GM12874 (cell line): ENCODE results near the gene TRPM3.

Source experiments
- TF ChIP-seq, protein P1 (sequence below): IDR thresholded peaks from 2 replicates; pipeline ENCODE4 v1.5.1; 2011; ENCODE audit warnings: low read depth, mild to moderate bottlenecking, control low read depth, low read length, moderate library complexity; ENCODE audit not compliant: insufficient read depth

The TRPM3 gene

DNA sequence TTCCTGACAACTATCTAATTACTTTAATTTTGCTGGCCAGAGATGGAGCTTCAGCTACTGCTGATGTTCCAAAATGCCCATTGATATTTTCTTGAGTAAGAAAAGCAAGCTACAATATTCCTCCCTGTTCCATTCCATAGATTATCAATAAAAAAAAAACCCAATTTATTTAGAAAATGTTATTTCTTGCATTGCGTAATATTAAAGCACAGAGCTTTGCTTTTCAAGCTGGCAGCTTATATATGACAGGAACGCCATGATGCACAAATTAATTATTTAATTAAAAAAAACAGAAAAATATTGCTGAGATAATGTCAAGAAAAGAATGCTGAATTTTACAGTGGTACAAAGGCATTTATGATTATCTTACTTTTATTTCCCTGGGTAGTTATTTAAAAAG lies 47.9 kb downstream of the TRPM3 start:
- TF ChIP-seq, protein P1, sequence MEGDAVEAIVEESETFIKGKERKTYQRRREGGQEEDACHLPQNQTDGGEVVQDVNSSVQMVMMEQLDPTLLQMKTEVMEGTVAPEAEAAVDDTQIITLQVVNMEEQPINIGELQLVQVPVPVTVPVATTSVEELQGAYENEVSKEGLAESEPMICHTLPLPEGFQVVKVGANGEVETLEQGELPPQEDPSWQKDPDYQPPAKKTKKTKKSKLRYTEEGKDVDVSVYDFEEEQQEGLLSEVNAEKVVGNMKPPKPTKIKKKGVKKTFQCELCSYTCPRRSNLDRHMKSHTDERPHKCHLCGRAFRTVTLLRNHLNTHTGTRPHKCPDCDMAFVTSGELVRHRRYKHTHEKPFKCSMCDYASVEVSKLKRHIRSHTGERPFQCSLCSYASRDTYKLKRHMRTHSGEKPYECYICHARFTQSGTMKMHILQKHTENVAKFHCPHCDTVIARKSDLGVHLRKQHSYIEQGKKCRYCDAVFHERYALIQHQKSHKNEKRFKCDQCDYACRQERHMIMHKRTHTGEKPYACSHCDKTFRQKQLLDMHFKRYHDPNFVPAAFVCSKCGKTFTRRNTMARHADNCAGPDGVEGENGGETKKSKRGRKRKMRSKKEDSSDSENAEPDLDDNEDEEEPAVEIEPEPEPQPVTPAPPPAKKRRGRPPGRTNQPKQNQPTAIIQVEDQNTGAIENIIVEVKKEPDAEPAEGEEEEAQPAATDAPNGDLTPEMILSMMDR = no peak

DNA sequence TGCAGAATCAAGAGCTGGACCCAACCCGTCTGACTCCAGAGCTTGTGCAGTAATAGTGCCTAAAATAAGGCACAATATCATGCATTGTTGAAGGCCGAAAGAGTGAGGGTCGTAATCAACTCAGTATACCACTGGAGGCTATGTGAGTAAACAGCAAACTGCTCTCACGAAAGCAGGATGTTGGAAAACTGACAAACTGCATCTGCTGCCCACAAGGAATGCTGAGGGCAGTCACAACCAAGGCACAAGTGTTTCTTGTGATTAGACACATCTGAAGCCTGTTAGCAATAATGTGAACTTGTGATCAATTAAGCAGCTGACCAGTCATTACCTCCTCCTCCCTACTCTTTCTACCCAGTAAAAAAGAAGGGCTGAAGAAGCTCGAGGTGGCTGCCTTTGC lies 48.8 kb downstream of the TRPM3 start:
- TF ChIP-seq, protein P1 = no peak

DNA sequence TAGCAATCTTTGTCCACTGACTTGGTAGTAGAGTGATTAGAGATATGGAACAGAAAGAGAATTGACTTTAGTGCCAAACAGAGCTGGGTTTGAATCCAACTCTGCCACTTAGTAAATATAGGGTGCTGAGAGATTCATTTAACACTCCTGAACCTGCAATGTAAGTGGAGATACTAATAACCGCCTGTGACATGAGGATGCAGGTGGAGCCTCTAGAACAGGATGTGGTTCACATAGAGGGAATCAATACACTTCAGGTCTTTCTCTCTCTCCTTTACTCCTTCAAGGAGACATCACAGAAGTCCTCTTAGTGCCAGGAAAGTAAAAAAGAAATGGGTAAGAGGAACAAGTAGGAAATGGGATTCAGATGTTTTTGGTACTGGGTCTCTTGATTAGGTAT lies 49.8 kb downstream of the TRPM3 start:
- TF ChIP-seq, protein P1 = no peak

DNA sequence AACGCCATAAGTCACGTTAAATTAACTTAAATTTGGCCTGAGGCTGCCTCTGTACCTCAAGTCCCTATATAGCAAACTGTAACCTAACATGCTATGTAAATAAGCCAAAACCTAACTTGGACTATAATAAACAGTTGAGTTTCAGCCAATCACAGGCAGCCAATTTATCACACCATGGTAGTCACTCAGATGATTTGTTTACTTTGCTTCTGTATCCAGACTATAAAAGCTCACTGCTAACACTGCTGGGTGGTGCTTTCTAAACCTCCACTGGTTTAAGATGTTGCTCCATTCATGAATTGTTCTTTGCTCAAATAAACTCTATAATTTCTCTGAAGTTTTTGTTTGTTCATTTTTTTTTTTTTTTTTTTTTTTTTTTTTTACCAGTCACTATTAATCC lies 62.8 kb downstream of the TRPM3 start:
- TF ChIP-seq, protein P1 = no peak

DNA sequence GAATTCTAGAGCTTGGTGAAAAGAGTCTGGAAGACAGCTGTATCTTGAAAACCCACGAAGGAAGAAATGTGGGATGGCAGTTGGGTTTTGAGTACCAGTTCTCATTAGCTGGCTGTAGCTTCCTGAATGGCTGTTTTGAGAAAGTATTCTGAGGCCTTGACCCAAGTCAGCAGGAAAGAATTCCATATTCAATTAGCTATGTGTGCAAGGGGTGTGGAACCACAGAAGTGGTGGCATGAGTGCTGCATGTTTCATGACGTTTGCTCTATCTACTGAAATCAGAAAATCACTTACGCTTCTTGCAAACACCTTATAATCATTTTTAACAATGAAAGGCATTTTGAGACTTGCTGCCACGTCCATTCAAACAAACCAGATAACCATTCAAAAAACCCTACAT lies 69.1 kb downstream of the TRPM3 start:
- TF ChIP-seq, protein P1 = no peak

DNA sequence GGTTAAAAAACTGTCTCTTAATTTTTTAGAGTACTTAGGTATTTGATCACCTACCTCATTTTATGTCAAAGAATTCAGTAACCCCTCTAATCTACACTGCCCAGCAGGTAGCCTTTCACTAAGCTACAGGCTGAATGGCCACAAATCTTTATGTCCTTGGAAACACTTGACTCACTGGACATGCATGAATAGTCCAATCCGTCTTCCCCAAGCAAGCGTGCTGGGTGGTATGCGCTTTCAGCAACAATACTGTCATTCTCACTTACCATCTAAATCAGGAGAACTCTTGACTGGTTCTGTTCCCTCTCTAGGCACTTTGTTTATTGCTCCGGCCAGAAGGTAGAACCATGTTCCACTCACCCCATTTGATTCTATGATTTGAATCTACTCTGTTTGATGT lies 73.1 kb downstream of the TRPM3 start:
- TF ChIP-seq, protein P1 = no peak

DNA sequence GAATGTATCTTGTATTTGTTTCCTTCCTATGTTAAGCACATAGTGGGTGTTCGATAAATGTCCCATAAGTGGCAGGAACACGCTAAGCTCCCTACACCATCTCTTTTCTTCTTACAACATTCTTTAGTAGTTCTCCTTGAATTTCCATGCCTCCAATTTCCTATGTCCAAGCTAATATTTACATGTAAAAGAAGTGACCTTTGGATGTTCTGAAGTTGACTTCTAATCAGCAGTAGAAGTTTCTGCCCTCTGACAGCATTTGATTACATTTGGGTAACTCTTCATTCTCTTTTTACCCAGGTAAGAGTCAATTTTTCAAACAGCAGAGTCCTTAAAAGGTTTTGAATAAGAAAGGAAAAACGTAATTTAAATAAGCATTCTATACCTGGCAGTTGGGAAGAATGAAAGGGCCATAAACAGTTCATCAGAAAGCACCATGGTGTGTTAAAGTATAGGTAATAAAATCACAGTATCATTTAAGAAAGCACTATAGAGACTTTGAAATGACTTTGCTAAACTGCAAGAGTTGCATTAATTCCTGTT lies 78.9 kb downstream of the TRPM3 start:
- TF ChIP-seq, protein P1 = no peak
